Panc1 (cell line): Measurements from ENCODE around the gene CDH16. TPM values are rescaled to one million over a fixed set of nuclear protein-coding genes. Genes with fewer than 3 reads are reported as not detected.

Source experiments
- ATAC-seq: fragments of 200-7000 bp; cut with Tn5 transposase; 2 replicates; pipeline ENCODE4 v1.9.1; 2020; ENCODE audit warnings: mild to moderate bottlenecking, moderate library complexity
- BruUV-seq: library from RNA; stranded (reverse); fragments of 400-500 nt; replicated peaks from 2 replicates; lab custom pipeline; 2021; lab: Mats Ljungman, UMichigan
- CTCF ChIA-PET: fragments of 300-600 bp; sonication (Branson Sonifier 250); formaldehyde crosslinking; loops from one replicate; lab custom pipeline; 2022; ENCODE audit warnings: antibody characterized with exemption; lab: Charles Lee
- POLR2A ChIA-PET: fragments of 300-600 bp; sonication (Branson Sonifier 250); formaldehyde crosslinking; loops from one replicate; lab custom pipeline; 2022; ENCODE audit warnings: antibody characterized with exemption; lab: Charles Lee
- DNase-seq: peaks from one replicate; pipeline ENCODE4 v3.0.0-alpha.2; 2010; ENCODE audit warnings: low read depth, low spot score
- H3K27ac ChIP-seq: 2 replicates; pipeline ENCODE4 v1.5.1; 2011; ENCODE audit warnings: mild to moderate bottlenecking, low read length, inconsistent platforms
- H3K27me3 ChIP-seq: fragments of 200-500 bp; sonication (Bioruptor generic); 2 replicates; pipeline ENCODE4 v1.6.0; 2014; ENCODE audit warnings: low read length, inconsistent platforms; ENCODE audit not compliant: control insufficient read depth, insufficient read depth
- H3K36me3 ChIP-seq: fragments of 200-500 bp; sonication (Bioruptor generic); 2 replicates; pipeline ENCODE4 v1.5.1; 2014; ENCODE audit warnings: inconsistent platforms, mild to moderate bottlenecking, low read length, moderate library complexity; ENCODE audit not compliant: control insufficient read depth, insufficient read depth
- H3K4me1 ChIP-seq: 2 replicates; pipeline ENCODE4 v1.5.1; 2011; ENCODE audit warnings: inconsistent platforms, mild to moderate bottlenecking, low read length, moderate library complexity; ENCODE audit not compliant: control insufficient read depth, insufficient read depth
- H3K4me3 ChIP-seq, 2 experiments: 2 replicates each; pipeline ENCODE4 v1.5.1; 2011 to 2012; ENCODE audit warnings: low read depth in 2 of 2, low read length in 2 of 2, mild to moderate bottlenecking in 2 of 2, inconsistent platforms in 1 of 2, moderate library complexity in 1 of 2
- H3K9me3 ChIP-seq: fragments of 200-500 bp; sonication (Bioruptor generic); 2 replicates; pipeline ENCODE4 v1.5.1; 2014; ENCODE audit warnings: low read depth, mild to moderate bottlenecking, inconsistent platforms, low read length, moderate library complexity; ENCODE audit not compliant: control insufficient read depth, insufficient read depth
- CTCF ChIP-seq: fragments of 450-650 bp; IDR thresholded peaks from 2 replicates; pipeline ENCODE4 v1.5.1; 2017; ENCODE audit warnings: mild to moderate bottlenecking
- POLR2AphosphoS5 ChIP-seq: IDR thresholded peaks from 2 replicates; pipeline ENCODE4 v1.6.1; 2012; ENCODE audit warnings: mild to moderate bottlenecking, low read depth, low read length, moderate library complexity
- REST ChIP-seq, 2 experiments: IDR thresholded peaks; 2 replicates each; pipeline ENCODE4 v1.6.1; 2011 to 2012; ENCODE audit warnings: low read depth in 2 of 2, control low read depth in 1 of 2, low read length in 1 of 2, mild to moderate bottlenecking in 1 of 2, moderate library complexity in 1 of 2; ENCODE audit not compliant: insufficient read depth in 1 of 2
- SIN3A ChIP-seq: IDR thresholded peaks from 2 replicates; pipeline ENCODE4 v1.6.1; 2012; ENCODE audit warnings: low read depth, mild to moderate bottlenecking, low read length, moderate library complexity, borderline replicate concordance; ENCODE audit not compliant: insufficient read depth
- TCF7L2 ChIP-seq: IDR thresholded peaks from 2 replicates; pipeline ENCODE4 v1.6.1; 2011; ENCODE audit warnings: mild to moderate bottlenecking, low read depth, low read length, inconsistent platforms
- in situ Hi-C: cut with HindIII; loops from 2 replicates; pipeline ENCODE4 v1.10.0; 2016; ENCODE audit warnings: low sequenced_read_pairs, low pct_unique_long_range_greater_than_20kb
- intact Hi-C: fragments of 100-400 bp; cut with micrococcal nuclease; formaldehyde crosslinking; loops from one replicate; pipeline ENCODE4 v1.10.0; 2022; ENCODE audit not compliant: unreplicated experiment
- total RNA-seq: library from RNA; stranded (reverse); gene quantifications from one replicate; pipeline ENCODE4 v1.2.1, GENCODE V29; 2021; ENCODE audit not compliant: unreplicated experiment

CDH16 gene
- total RNA-seq, 1 experiment from 2014 or later: not detected

- H3K9me3 ChIP-seq: no peaks in the 10 kb centered on the region
- no peak overlapping the region for H3K27ac ChIP-seq
- intact Hi-C loops: no loop called here
- no peak for ATAC-seq
- POLR2A ChIA-PET: interaction anchor here (0.7 kb wide), 1 partner anchor 10 kb away, joined by 5 read pairs; no protein-coding TSS in a partner anchor
- H3K27me3 ChIP-seq: no peaks in the 10 kb centered on the region
- no peak for TF ChIP-seq POLR2AphosphoS5
- TF ChIP-seq SIN3A: no peak
- no peak for TF ChIP-seq REST (IDR thresholded peaks at IDR 0.05; ENCODE audit: insufficient read depth in 1 of 2, low read depth in 2 of 2, low read length in 1 of 2)
- no peak; the same call in 1 of the 2 replicates for TF ChIP-seq CTCF
- TF ChIP-seq TCF7L2: no peak
- peaks cover 5% of the 10 kb centered on the region; the same call in 1 of the 2 replicates for H3K36me3 ChIP-seq
- DNase-seq: no peak
- no TSS peak for BruUV-seq
- peaks cover 6% of the 10 kb centered on the region; the same call in 1 of the 2 replicates for H3K4me1 ChIP-seq
- no peak overlapping the region for H3K4me3 ChIP-seq
- CTCF ChIA-PET: interaction anchor here (0.6 to 0.9 kb wide), 3 partner anchors 17 to 34 kb away, joined by 3 to 5 read pairs (median 3); no protein-coding TSS in a partner anchor
- in situ Hi-C loops: no loop called here
Observed at GRCh38 chr16:66928702-66929388, 10.2 kb upstream of the CDH16 start.

GRCh38 chr16:66927918-66928649, 9.4 kb upstream of the CDH16 start:
- Histone ChIP-seq H3K4me1 (peaks cover 6% of the 10 kb centered on the region; the same call in 1 of the 2 replicates), H3K27me3 (no peaks in the 10 kb centered on the region), H3K9me3 (no peaks in the 10 kb centered on the region), H3K27ac (no peak overlapping the region), H3K4me3 (no peak overlapping the region), H3K36me3 (no peaks in the 10 kb centered on the region)
- intact Hi-C loops: no loop called here
- TF ChIP-seq REST (IDR thresholded peaks at IDR 0.05; ENCODE audit: insufficient read depth in 1 of 2, low read depth in 2 of 2, low read length in 1 of 2) (no peak), TCF7L2 (no peak), SIN3A (no peak), POLR2AphosphoS5 (no peak), CTCF (no peak)
- CTCF ChIA-PET: interaction anchor here (0.6 to 0.9 kb wide), 4 partner anchors 18 to 233 kb away, joined by 3 to 5 read pairs (median 3); no protein-coding TSS in a partner anchor
- in situ Hi-C loops: no loop called here
- no peak for DNase-seq
- POLR2A ChIA-PET: interaction anchor here (0.7 kb wide), 1 partner anchor 11 kb away, joined by 5 read pairs; no protein-coding TSS in a partner anchor
- BruUV-seq: no TSS peak
- no peak for ATAC-seq
